Esophagus squamous epithelium (tissue), 5 donors: Measurements from ENCODE around the gene VPS4A. TPM values are rescaled to one million over a fixed set of nuclear protein-coding genes. Genes with fewer than 3 reads are reported as not detected.

ENCODE experiments used
- DNase-seq: peaks from one replicate; lab custom pipeline; 2025; lab: John Stamatoyannopoulos, UW
- H3K27ac ChIP-seq, 4 donors: fragments of 200-600 bp; sonication (generic); one replicate each; pipeline ENCODE4 v1.5.1; 2016 to 2019; ENCODE audit warnings: mild to moderate bottlenecking in 1 of 4
- H3K27me3 ChIP-seq, 4 donors: fragments of 200-600 bp; sonication (generic); 1 replicate in 3 of 4; 2 replicates in 1 of 4; pipeline versions ENCODE4 v1.5.1 to v1.6.0; 2017 to 2021; ENCODE audit warnings: antibody characterized with exemption in 1 of 4
- H3K36me3 ChIP-seq, 3 donors: fragments of 200-600 bp; sonication (generic); one replicate each; pipeline ENCODE4 v1.5.1; 2016 to 2019
- H3K4me1 ChIP-seq, 3 donors: fragments of 200-600 bp; sonication (generic); one replicate each; pipeline ENCODE4 v1.5.1; 2017 to 2019
- H3K4me3 ChIP-seq, 4 donors: fragments of 200-600 bp; sonication (generic); 1 replicate in 3 of 4; 2 replicates in 1 of 4; pipeline ENCODE4 v1.5.1; 2016 to 2019; ENCODE audit warnings: mild to moderate bottlenecking in 2 of 4, moderate library complexity in 1 of 4
- H3K9me3 ChIP-seq, 3 donors: fragments of 200-600 bp; sonication (generic); one replicate each; pipeline ENCODE4 v1.5.1; 2016 to 2019
- POLR2A ChIP-seq, 4 donors: fragments of 450-650 bp; IDR thresholded peaks; one replicate each; pipeline ENCODE4 v1.6.1; 2017; ENCODE audit warnings: antibody characterized with exemption in 4 of 4, mild to moderate bottlenecking in 4 of 4, moderate library complexity in 3 of 4
- WGBS, 2 donors: methylation state at CpG; one replicate each; pipeline ENCODE4 v1.1.5; 2018; 5-methylcytosine and 5-hydroxymethylcytosine counted together
- intact Hi-C: fragments of 100-400 bp; cut with DNase I; formaldehyde crosslinking; loops from one replicate; pipeline ENCODE4 v1.15.0; 2022
- total RNA-seq, 4 donors: library from RNA; depleted of rRNA; stranded (reverse); fragments of >200 nt; gene quantifications; one replicate each; pipeline ENCODE4 v1.1.0, GENCODE V29; 2016
- TF ChIP-seq, protein P1 (sequence below), 6 experiments: fragments of 450-650 bp in 4 of 6; fragments of 200-600 bp in 2 of 6; sonication (generic) in 2 of 6; IDR thresholded peaks; one replicate each; pipeline ENCODE4 v1.5.1; 2016 to 2019; ENCODE audit warnings: antibody characterized with exemption in 6 of 6, mild to moderate bottlenecking in 4 of 6, moderate library complexity in 4 of 6
- donor health status: DM: yes; HTN: yes; CAD: no.

Gene VPS4A
- 10 to 100 TPM; 21.5 to 38.9 (median 24.9) TPM for total RNA-seq

DNA sequence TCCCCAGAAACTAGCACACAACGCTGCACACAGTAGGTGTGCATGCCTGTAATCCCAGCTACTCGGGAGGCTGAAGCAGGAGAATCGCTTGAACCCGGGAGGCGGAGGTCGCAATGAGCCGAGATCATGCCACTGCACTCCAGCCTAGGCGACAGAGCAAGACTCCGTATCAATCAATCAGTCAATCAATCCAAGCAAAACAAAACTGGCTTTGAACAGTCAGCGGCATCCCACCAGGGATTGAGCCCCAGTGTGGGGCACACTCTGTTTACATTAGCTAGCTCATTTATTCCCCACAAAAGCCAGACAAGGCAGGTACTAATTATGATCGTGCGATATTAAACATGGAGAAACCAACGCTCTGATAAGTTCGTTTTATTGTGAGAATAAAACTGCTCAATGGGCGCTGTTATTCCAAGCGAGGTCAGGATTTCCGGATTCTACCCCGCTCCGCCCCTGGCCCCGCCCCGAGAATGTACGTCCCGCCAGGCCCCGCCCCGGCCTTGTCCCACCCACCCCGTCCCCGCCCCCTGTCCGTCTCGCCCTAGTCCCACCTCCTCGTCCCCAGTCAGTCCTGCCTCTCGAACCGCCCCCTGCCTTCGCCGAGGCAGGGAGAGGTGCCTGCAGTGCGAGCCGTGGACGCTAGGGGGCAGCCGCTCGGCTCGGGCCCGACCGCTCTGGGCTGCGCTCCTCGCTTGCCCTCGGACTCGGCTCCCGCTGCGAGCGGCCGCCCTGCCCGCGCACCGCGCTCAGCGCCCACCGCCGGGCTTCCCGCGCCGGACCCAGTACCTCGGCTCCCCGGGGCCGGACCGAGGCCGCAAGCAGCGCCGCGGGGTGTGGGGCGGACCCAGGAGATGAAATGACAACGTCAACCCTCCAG is at the start of gene VPS4A:
Gene VPS4A (plus strand): TSS at position 698 of the 880 bp plus-strand sequence. CDS start 162 bp downstream, at position 860.
- peak; percentile 76 for DNase-seq
- intact Hi-C loops: no loop called here
- H3K9me3 ChIP-seq: no peaks in the 10 kb centered on the region
- no peaks in the 10 kb centered on the region for H3K27me3 ChIP-seq
- H3K4me1 ChIP-seq: peaks cover 5 to 45% (median 17%) of the 10 kb centered on the region in 3 donors
- H3K36me3 ChIP-seq: peaks cover under 1 to 42% (median 12%) of the 10 kb centered on the region in 3 donors
- TF ChIP-seq, protein P1, sequence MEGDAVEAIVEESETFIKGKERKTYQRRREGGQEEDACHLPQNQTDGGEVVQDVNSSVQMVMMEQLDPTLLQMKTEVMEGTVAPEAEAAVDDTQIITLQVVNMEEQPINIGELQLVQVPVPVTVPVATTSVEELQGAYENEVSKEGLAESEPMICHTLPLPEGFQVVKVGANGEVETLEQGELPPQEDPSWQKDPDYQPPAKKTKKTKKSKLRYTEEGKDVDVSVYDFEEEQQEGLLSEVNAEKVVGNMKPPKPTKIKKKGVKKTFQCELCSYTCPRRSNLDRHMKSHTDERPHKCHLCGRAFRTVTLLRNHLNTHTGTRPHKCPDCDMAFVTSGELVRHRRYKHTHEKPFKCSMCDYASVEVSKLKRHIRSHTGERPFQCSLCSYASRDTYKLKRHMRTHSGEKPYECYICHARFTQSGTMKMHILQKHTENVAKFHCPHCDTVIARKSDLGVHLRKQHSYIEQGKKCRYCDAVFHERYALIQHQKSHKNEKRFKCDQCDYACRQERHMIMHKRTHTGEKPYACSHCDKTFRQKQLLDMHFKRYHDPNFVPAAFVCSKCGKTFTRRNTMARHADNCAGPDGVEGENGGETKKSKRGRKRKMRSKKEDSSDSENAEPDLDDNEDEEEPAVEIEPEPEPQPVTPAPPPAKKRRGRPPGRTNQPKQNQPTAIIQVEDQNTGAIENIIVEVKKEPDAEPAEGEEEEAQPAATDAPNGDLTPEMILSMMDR (IDR thresholded peaks at IDR 0.05): peak; percentile 87 to 99 (median 96)
- TF ChIP-seq POLR2A (IDR thresholded peaks at IDR 0.05): peak in 2 of 4 donors; percentile 76 to 79
- H3K4me3 ChIP-seq: peak within 1 kb of the TSS; percentile 73 to 99 (median 94)
- WGBS, 2 donors: 5 to 39% methylated on average over 11 to 15 of the region's 70 CpGs
- peak within 1 kb of the TSS; percentile 87 to 97 (median 93) for H3K27ac ChIP-seq

DNA sequence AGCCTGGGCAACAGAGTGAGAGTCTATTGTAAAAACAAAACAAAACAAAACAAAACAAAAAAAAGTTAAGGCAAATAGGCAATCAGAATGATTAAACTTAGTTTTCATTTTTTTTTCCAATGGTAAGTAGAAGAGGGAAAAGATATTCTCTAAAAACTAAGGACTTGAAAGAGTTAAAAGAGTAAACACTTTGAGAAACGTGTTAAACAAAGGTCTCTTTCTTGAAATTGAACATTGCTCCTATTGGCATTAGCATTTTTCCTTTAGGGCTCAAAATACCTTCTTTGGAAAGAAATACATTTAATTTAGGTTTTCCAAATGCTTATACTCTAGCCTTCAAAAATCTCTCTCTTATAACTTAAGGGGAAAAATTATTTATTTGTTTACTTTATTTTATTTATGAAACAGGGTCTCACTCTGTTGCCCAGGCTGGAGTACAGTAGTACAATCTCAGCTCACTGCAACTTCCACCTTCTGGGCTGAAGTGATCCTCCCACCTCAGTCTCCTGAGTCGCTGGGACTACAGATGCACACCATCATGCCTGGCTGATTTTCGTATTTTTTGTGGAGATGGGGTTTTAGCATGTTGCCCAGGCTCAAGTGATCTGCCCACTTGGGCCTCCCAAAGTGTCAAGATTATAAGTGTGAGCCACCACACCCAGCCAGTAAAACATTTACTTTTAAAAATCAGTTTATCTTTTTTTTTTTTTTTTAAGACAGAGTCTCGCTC is 44.7 kb upstream of the VPS4A start:
- Histone ChIP-seq H3K9me3 (no peaks in the 10 kb centered on the region), H3K27me3 (no peaks in the 10 kb centered on the region), H3K27ac (no peak overlapping the region), H3K4me1 (no peaks in the 10 kb centered on the region), H3K36me3 (peaks cover 0 to 57% (median 7%) of the 10 kb centered on the region in 3 donors), H3K4me3 (no peak overlapping the region)
- TF ChIP-seq, protein P1 (IDR thresholded peaks at IDR 0.05): no peak
- no peak for TF ChIP-seq POLR2A (IDR thresholded peaks at IDR 0.05)
- 64 to 66% methylated on average over 4 of the region's 4 CpGs for WGBS, 2 donors
- no peak for DNase-seq
- intact Hi-C loops: no loop called here

DNA sequence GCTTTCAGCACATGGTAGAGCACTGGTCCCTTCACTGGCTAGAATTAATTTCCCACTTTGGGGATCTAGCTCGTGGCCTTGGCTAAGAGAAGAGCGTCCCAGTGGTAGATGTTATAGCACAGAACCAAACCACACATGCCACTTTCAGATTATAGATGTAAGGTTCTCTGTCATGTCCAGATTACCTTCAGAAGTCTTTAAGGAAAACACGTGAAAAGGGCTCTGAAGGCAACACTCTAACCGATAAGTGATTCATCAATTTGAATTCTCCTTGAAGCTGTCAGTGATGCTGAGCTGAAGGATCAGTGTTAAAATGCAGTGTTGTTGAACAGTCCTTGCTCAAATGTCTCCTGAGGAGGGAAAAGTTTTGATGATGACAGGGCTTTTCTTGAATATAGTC is 43.5 kb upstream of the VPS4A start:
- H3K4me1 ChIP-seq: no peaks in the 10 kb centered on the region
- intact Hi-C loops: no loop called here
- 77 to 92% methylated on average over 4 of the region's 4 CpGs for WGBS, 2 donors
- peaks cover 0 to 61% (median 7%) of the 10 kb centered on the region in 3 donors for H3K36me3 ChIP-seq
- H3K27ac ChIP-seq: no peak overlapping the region
- H3K4me3 ChIP-seq: no peak overlapping the region
- no peaks in the 10 kb centered on the region for H3K9me3 ChIP-seq
- no peaks in the 10 kb centered on the region for H3K27me3 ChIP-seq
- no peak for DNase-seq
- no peak for TF ChIP-seq POLR2A (IDR thresholded peaks at IDR 0.05)
- TF ChIP-seq, protein P1 (IDR thresholded peaks at IDR 0.05): no peak

DNA sequence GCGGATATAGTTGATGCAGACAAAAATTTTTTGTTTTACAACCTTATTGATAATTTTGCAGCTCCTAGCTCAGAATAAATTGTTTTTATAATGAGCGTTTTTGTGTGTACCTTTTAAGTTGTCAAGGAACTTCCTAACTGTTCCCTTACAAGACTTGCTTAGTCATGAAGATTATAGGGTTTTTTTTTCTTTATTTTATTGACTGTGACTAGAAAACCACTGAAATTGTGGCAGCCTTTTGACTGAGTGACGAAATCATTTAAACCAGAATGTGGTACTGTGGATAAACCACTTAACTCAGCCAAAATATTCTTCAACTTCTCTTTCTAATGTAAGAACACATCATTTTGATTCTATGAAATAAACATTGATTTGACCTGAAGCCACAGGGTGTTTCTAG is 40.8 kb upstream of the VPS4A start:
- intact Hi-C loops: no loop called here

More for the DNA sequence above, 40.8 kb upstream of the VPS4A start:
- whole genome bisulfite sequencing, 2 donors: 70 to 81% methylated on average over 3 of the region's 3 CpGs
- TF ChIP-seq POLR2A (IDR thresholded peaks at IDR 0.05): no peak
- TF ChIP-seq, protein P1 (IDR thresholded peaks at IDR 0.05): no peak
- peaks cover 0 to 64% (median 7%) of the 10 kb centered on the region in 3 donors for H3K36me3 ChIP-seq
- H3K27me3 ChIP-seq: no peaks in the 10 kb centered on the region
- no peak overlapping the region for H3K4me3 ChIP-seq
- no peaks in the 10 kb centered on the region for H3K9me3 ChIP-seq
- peaks cover 0 to 12% (median 9%) of the 10 kb centered on the region in 3 donors for H3K4me1 ChIP-seq
- no peak for DNase-seq
- no peak overlapping the region for H3K27ac ChIP-seq
